NOMO-1 treated with dmso at 0.1 percent for 144 hours (cell line): Measurements from ENCODE around the gene RABL2A.
"Not testable (repeated sequence)": the region's sequence is repeated elsewhere in the genome, so short reads cannot be mapped to it uniquely, and the experiment has no call there.

ENCODE experiments used
- DNase-seq: peaks from one replicate; lab custom pipeline; 2025; ENCODE audit not compliant: unreplicated experiment; lab: John Stamatoyannopoulos, UW

The RABL2A gene

GRCh38 chr2:113626616-113627330 is at the start of gene RABL2A:
Gene RABL2A (plus strand): TSS chr2:113627266. CDS start chr2:113628607, 1,341 bp downstream.
- DNase-seq = not testable (repeated sequence)

GRCh38 chr2:113578508-113578907 is 48.6 kb upstream of the RABL2A start:
- DNase-seq = not testable (repeated sequence)

DNA sequence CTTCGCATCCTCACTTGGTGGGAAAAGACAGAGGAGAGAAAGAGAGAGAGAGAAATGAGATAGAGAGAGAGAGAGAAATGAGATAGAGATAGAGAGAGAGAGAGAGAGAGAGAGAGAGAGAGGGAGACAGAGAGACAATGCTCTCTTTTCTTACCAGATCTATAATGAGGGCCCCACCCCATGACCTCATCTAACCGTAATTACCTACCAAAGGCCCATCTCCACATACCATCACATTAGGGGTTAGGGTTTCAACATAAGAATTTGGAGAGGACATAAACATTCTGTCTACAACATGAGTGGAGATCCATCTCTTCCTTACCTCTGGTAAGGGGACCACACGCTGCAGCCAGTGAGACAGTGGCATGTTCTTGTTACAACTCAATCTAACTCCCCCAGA is 44.6 kb upstream of the RABL2A start:
- DNase-seq = not testable (repeated sequence)

DNA sequence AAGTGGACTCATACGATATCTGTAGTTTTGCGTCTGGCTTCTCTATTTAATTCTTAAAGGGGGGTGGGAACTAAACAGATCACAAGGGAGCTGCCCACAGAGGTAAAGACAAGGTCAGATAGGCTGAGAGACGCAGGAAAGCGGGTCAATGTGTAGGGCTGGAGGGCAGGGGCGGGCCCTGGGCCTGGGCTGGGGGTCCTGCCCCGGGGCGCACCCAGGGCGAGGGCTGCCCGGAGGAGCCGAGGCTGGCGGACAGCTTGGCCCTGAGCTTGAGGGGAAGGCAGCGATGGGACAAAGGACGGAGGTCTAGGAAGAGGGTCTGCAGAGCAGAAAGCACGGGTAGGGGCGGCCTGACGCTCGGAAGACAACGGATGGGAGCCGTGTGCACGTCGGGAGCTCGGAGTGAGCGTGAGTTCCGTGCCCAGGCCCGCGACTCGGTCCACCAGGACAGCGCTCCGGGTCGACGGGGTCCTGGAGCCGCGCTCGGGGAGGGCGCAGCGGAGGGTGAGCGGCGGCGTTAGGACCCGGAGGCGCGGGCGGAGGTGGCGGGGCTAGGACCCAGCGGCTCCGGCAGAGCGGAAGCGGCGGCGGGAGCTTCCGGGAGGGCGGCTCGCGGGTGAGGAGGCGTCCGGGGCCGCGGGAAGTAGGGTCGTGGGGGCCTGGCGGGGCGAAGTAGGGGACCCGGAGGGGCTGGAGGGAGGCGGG is 43.4 kb upstream of the RABL2A start:
- not testable (repeated sequence) for DNase-seq

DNA sequence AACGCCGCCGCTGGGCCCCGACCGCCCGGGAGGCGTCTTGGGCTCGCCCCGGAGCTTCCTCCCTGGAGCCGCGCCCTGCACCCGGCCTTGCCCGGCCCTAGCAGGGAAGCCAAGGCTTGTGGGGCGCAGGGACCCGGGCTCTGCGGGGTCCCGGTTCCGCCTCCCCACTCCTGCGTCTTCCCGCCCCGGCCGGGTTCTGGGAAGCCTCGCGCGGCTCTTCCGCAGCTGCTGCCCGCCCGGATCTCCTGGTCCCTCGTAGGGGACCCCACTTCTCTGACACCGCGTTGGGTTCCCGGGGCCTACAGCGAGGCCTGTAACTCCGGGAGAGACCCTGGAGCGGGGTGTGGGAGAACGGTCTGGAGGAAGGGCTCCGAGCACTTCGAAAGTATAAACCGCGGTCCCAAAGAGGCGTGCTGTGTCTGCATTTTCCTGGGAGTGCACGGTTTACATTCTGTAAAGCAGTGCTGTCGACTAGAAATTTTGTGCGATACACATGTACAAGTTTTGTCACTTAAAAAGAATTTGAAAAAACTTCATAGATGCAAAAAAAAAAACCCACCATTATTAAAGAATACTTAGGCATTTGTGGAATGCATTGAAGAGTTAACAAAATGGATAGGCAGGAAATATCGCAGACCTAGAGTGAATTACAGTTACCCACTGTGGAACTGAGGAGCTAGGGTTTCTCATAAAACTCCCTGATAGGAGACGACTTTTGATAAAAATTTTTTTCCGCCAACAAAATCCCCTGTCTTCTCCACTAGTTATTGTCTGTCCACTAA is 42.6 kb upstream of the RABL2A start:
- not testable (repeated sequence) for DNase-seq

GRCh38 chr2:113587201-113587600 is 39.9 kb upstream of the RABL2A start:
- not testable (repeated sequence) for DNase-seq

- not testable (repeated sequence) for DNase-seq
These were observed 37.5 kb upstream of the RABL2A start for GRCh38 chr2:113589591-113589990.

DNA sequence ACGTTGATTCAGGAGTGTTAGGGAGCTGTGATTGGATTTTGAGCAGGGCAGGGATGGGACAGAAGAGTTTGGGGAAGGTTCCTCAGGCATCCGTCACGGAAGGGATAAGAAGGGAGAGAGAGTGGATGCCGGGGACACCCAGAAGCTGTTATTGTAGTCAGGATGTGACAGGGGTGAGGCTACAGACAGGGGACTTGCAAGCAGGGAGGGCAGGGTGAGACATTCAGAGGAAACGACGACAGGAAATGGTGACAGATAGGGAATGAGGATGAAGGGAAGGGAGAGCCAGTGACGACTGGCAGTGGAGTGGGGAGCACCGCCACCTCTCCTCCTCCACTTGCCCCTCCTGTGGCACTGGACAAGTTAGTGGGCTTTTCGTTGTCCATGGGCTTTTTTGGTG is 35.1 kb upstream of the RABL2A start:
- not testable (repeated sequence) for DNase-seq

- DNase-seq = not testable (repeated sequence)
These were observed 33.8 kb upstream of the RABL2A start for GRCh38 chr2:113593280-113593679.

DNA sequence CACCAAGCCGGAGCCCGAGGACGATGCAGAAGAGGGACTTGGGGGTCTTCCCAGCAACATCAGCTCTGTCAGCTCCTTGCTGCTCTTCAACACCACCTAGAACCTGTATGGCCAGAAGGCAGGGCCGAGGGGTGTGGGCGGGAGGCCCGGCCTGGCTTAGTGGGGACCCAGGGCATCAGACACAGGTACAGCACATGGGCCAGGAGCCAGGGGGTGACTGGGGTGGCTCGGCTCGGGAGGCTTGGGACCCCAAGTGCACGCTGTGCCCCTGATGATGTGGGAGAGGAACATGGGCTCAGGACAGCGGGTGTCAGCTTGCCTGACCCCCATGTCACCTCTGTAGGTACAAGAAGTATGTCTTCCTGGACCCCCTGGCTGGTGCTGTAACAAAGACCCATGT is 31.3 kb upstream of the RABL2A start:
- DNase-seq = not testable (repeated sequence)

GRCh38 chr2:113597164-113597563 is 29.9 kb upstream of the RABL2A start:
- DNase-seq = not testable (repeated sequence)

DNA sequence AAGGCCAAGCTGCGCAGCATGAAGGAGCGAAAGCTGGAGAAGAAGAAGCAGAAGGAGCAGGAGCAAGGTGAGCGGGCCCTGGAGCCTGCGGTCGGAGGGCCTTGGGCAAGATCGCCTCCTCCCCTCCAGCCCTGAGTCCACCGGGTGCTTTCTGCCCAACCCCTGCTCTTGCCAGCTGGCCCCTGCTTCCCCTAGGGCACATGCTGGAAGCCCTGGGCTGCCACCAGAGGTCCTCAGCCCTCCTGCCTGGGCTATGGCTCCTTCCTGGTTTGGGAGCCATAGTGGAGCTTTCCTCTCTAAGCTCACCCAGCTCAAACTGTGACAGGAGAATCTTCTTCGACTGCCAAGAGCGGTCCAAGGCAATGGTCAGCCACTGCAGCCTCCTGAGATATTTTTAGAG is 29.5 kb upstream of the RABL2A start:
- DNase-seq = not testable (repeated sequence)

DNA sequence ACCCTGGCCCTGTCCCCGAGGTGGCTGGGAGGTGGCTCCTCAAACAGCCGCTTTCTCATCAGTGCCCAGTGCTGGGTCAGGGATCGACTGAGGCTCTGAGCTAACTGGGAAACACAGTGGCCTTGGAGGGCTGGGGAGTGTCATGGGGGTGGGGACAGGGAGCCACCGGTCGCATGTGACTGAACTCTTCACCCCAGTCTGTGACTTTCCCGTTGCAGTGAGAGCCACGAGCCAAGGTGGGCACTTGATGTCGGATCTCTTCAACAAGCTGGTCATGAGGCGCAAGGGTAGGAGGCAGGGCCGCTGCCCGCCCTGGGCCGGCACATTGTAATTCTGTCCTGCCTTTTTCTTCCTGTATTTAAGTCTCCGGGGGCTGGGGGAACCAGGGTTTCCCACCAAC is 28.9 kb upstream of the RABL2A start:
- not testable (repeated sequence) for DNase-seq

GRCh38 chr2:113598738-113599137 is 28.3 kb upstream of the RABL2A start:
- DNase-seq = not testable (repeated sequence)

GRCh38 chr2:113599208-113599607 is 27.9 kb upstream of the RABL2A start:
- DNase-seq = not testable (repeated sequence)

GRCh38 chr2:113602040-113602769 is 24.9 kb upstream of the RABL2A start:
- not testable (repeated sequence) for DNase-seq

GRCh38 chr2:113602869-113603466 is 24.1 kb upstream of the RABL2A start:
- no peak for DNase-seq

DNA sequence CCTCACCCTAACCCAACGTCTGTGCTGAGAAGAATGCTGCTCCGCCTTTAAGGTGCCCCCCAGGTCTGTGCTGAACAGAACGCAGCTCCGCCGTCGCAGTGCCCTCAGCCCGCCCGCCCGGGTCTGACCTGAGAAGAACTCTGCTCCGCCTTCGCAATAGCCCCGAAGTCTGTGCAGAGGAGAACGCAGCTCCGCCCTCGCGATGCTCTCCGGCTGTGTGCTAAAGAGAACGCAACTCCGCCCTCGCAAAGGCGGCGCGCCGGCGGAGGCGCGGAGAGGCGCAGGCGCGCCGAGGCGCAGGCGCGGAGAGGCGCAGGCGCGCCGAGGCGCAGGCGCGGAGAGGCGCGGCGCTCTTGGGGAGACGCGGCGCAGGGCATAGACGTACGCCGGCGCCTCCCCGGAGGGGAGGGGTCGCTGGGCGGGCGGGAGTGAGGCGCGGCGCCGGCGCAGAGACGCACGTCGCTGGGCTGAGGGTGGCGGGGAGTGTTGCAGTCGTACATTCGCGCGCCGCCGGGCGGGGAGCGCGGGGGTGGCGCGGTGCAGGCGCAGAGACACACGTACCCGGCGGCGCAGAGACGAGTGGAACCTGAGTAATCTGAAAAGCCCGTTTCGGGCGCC is 23.5 kb upstream of the RABL2A start:
- not testable (repeated sequence) for DNase-seq

DNA sequence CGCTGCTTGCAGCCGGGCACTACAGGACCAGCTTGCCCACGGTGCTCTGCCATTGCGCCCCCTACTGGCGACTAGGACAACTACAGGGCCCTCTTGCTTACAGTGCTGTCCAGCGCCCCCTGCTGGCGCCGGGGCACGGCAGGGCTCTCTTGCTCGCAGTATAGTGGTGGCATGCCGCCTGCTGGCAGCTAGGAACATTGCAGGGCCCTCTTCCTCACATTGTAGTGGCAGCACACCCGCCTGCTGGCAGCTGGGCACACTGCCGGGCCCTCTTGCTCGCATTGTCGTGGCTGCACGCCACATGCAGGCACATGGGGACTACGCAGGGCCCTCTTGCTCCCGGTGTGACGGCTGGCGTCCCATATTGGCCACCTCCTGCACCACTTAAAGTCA is 23.0 kb upstream of the RABL2A start:
- not testable (repeated sequence) for DNase-seq

DNA sequence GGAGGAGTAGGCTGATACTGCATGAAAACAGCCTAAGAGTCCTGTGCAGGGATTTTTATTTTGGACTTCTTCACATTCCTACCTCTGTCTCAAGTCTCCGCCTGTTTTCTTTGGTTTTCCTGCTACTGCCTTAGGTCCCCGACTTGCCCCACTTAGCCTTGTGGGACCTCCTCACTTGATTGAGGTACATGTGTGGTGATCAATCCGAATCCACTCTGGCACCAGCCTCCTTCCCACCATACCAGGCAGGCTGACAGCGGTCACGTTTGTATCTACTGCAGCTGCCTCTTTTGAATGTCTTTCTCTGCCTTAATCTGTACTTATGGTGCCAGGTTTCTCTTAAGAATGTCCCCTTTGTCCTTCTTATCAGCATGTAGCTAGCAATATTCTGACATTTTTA is 22.4 kb upstream of the RABL2A start:
- DNase-seq = not testable (repeated sequence)
